SW 1271 (cell line): ENCODE results near the gene CNTN1.
"Not testable (repeated sequence)": the region's sequence is repeated elsewhere in the genome, so short reads cannot be mapped to it uniquely, and the experiment has no call there.

Experiments
- DNase-seq, 2 experiments: peaks; one replicate each; lab custom pipeline; 2025; lab: John Stamatoyannopoulos, UW

Gene CNTN1

DNA sequence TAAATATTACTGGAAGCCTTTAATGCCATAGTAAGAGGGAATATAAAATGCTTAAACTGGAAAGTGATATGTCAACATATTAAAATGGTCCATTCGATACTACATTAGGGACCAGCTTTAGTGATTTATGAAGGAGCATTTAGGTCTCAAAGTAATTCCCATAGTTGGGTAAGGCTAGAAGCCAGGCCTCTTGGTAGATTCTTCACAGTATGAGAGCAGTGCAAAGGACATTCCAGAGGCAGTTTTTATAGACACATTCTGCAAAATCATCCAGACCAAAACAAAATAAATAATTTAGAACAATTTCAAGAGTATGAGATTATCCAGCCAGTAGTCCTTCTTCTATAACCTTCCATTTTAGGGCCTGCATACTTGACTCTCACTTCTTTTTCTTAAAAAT is 353.3 kb downstream of the CNTN1 start:
- no peak for DNase-seq

- no peak for DNase-seq
Observed at GRCh38 chr12:41049033-41049432, 356.8 kb downstream of the CNTN1 start.

GRCh38 chr12:41051954-41052353 is 359.7 kb downstream of the CNTN1 start:
- DNase-seq: no peak

- no peak for DNase-seq
Observed at GRCh38 chr12:41052441-41052840, 360.2 kb downstream of the CNTN1 start.

- no peak for DNase-seq
Observed at GRCh38 chr12:41053046-41053445, 360.8 kb downstream of the CNTN1 start.

DNA sequence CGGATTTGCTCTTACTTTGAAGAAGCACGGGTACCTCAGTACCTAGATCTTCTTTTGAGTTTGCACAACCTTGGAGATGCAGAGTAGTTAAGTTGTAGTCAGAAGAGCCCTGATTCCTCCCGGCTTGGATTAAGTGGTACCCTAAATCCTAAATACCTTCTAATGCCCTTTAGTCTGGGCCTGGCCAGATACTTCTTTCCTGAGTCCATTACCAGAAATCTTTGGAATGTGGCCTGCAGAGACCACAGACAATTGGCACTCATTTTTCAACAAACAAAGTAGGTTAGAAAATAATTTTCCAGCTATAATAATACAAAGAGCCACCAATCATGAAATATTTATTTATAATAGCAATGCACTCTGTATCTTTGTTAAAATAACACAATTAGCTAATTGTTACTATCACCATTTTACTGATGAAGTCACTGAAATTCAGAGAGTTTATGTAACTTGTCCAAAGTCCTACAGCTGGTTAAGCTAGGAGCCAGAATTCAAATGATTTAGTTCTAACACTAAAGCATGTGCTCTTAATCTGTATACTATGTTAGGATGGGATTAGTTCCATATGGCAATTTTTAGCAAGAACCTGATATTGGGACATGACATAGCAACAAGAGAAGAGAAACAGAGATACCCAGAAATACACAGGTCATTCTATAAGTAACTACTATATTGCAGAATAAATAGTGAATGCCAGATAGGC is 363.8 kb downstream of the CNTN1 start:
- no peak for DNase-seq

DNA sequence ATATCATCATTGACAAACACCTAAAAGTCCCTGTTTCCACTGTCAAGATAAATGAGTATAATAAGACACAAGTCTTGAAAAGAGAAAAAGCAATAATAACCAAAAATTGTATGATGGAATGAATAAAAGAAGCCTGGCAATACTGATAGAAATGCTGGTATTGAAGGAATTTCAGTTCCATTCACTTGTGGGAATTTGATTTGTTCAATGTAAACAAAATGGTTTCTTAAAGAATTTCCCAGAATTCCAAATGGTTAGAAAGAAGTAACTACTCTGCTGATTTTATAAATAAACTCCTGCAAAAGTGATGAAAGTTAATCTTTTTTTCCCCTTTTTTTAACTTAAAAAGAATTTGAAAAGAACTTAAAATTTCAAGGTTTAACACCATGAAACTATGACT is 366.0 kb downstream of the CNTN1 start:
- DNase-seq: no peak

DNA sequence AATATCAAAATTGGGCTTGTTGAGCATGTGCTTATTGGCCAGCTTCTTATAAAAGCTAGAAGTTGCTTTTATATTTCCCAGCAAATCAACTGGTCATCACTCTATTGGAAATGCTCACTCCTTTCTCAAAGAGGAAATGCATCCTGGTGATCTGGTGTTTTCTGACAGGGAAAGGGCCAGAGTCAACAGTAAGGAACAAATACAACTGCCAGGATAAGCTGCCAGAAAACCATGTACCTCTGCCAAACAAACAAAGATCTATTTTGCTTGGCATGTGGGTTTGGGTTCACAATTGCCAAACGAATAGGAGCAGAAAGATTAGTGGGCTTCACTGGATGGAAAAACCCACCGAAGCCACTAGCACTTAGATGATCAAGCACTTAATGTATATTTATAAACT is 369.0 kb downstream of the CNTN1 start:
- DNase-seq: no peak

DNA sequence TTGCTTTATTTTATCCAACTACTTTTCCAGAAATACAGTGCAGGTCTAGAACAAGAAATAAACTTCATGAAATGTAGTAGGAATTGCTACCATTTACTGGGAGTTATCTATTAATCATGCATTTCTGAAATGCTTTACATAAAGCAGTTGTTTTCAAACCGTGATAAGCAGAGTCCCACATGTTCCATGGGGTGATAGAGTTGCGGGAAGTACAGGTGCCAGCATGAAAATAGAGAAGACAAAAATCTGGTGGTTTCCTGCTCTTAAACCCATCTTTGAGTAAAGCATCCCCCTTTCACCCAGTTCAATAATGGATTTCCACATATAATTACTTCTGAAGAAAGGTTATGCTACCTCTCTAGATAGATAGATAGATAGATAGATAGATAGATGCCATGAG is 372.2 kb downstream of the CNTN1 start:
- DNase-seq: no peak

GRCh38 chr12:41067941-41068645 is 375.9 kb downstream of the CNTN1 start:
- DNase-seq: no peak

GRCh38 chr12:41073633-41074472 is 381.6 kb downstream of the CNTN1 start:
- DNase-seq: no peak

DNA sequence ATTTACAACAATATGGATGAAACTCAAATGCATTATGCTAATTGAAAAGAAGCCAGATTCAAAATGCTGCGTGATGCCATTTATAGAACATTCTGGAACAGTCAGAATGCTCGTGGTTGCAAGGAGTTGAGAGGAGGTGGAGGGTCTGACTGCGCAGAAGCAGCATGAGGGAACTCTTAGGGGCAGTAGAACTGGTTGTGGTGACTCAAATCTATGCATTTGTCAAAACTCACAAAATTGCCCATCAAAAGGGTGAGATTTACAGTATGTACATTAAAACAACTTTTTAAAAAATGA is 382.2 kb downstream of the CNTN1 start:
- no peak for DNase-seq

- no peak for DNase-seq
Observed at GRCh38 chr12:41076114-41076513, 383.9 kb downstream of the CNTN1 start.

DNA sequence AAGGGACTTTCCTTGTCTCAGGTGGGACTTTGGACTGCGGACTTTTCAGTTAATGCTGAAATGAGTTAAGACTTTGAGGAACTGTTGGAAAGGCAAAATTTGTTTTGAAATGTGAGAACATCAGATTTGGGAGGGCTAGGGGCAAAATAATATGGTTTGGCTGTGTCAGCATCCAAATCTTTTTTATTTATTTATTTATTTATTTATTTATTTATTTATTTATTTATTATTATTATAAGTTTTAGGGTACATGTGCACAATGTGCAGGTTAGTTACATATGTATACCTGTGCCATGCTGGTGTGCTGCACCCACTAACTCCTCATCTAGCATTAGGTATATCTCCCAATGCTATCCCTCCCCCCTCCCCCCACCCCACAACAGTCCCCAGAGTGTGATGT is 389.0 kb downstream of the CNTN1 start:
- DNase-seq: not testable (repeated sequence)

- no peak for DNase-seq
Observed at GRCh38 chr12:41089438-41089837, 397.2 kb downstream of the CNTN1 start.

DNA sequence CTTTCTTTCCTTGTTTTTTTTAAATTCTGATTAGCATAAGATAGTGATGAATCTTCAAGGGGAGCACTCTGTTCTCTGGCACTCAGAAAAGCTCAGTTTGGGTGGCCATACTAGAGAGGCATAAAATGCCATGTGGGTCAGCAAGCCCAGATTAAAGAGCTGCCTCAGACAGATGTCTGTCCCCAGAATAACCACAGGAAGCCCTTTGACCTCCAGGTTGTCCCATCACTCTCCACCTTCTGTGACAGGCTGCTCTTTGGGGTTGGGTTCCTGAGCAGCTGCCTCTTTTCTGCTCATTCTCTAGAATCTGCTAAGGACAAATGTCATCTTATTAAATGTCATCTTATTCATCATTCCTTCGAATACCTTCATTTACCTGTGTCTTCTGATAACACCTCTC is 399.9 kb downstream of the CNTN1 start:
- no peak for DNase-seq

DNA sequence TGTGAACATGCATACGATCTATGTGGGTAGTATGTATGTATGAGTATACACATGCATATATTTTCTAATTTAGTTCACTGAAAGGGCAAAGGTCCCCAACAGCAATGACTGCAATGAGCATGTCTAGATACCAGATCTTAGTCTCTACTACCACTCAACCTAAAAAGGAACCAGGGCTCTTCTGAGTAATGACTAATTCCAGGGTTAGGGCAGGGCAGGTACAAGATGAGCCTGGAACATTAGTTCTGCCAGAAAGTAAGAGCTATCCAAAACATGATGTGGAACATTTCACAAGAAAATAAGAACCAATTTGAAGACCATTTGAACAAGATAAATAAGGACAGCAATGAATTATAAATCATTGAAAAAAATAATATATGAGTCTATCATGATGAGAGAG is 404.6 kb downstream of the CNTN1 start:
- no peak for DNase-seq

GRCh38 chr12:41100572-41100971 is 408.3 kb downstream of the CNTN1 start:
- no peak for DNase-seq

DNA sequence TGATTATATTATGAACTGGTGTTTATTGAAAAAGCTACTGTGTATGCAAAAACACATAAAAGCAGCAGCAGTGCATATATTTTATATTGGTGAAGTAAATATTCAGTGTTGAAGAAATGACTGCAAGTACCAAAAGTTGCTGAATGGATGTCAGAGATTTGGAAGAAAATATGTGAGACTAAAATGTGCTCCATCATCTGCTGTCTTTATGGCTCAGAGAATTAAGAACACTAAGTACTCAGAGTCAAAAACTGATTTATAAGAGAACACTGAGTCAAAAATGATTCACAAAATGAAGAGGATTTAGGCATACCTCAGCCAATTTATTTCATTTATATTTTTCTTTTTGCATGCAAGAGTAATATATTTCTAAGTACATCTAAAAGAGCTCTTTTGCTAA is 409.6 kb downstream of the CNTN1 start:
- no peak for DNase-seq

- no peak for DNase-seq
Observed at GRCh38 chr12:41103614-41104013, 411.4 kb downstream of the CNTN1 start.

DNA sequence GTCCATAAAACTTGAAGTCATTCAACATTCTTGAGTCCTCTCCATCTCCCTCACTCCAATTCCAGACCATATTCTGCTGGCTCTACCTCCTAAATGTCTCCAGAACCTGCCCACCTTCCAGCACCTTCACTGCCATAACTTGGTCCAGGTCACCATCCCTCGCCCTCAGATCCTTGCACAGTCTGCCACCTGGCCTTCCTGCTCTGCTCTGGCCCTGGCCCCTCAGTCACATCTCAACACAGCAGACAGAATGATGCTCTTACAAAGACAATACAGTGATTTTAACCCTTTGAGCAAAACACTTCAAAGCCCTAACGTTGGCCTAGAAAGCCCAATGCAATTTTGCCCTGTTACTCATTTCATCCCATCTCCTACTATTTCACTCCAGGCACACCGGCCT is 414.1 kb downstream of the CNTN1 start:
- DNase-seq: no peak

DNA sequence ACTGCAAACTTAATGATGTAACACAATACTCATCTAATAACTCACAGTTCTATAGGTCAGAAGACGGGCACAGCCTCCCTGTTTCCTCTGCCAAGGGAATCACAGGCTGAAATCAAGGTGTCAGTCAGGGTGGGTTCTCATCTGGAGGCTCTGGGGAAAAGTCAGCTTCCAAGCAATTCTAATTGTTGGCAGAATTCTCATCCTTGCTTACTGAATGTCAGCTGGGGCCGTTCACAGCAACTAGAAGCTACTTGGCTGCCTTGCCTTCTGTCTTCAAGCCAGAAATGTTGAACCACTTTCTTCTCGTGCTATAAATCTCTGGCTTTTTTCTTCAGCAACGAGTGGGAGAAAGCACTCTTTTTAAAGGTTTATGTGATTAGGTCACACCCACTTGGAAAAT is 415.8 kb downstream of the CNTN1 start:
- no peak for DNase-seq

- DNase-seq: no peak
Observed at GRCh38 chr12:41112903-41113302, 420.7 kb downstream of the CNTN1 start.
